GM12878 (cell line): Measurements from ENCODE around the gene LIMS1. TPM values are rescaled to one million over a fixed set of nuclear protein-coding genes. Genes with fewer than 3 reads are reported as not detected.

ENCODE experiments used
- ATAC-seq: fragments of 200-7000 bp; cut with Tn5 transposase; 3 replicates; pipeline ENCODE4 v1.9.1; 2020; ENCODE audit warnings: mild to moderate bottlenecking, moderate library complexity
- BruUV-seq: library from RNA; stranded (reverse); fragments of 400-500 nt; replicated peaks from 2 replicates; lab custom pipeline; 2021; lab: Mats Ljungman, UMichigan
- CTCF ChIA-PET: fragments of 300-600 bp; sonication (Branson Sonifier 250); formaldehyde crosslinking; extraction: SDS; loops from one replicate; lab custom pipeline; 2021; ENCODE audit warnings: inconsistent platforms; lab: Yijun Ruan, JAX
- POLR2A ChIA-PET: fragments of 350-600 bp; formaldehyde crosslinking; extraction: SDS; loops from one replicate; lab custom pipeline; 2021; ENCODE audit warnings: inconsistent platforms; lab: Charles Lee
- RAD21 ChIA-PET: fragments of 300-600 bp; sonication (Branson Sonifier 250); formaldehyde crosslinking; loops from one replicate; lab custom pipeline; 2023; ENCODE audit warnings: antibody characterized with exemption; ENCODE audit not compliant: unreplicated experiment; lab: Charles Lee
- SMC1A ChIA-PET: fragments of 300-600 bp; sonication (Branson Sonifier 250); formaldehyde crosslinking; loops from one replicate; lab custom pipeline; 2023; ENCODE audit not compliant: unreplicated experiment, uncharacterized antibody; lab: Charles Lee
- DNase-seq: peaks from one replicate; pipeline ENCODE4 v3.0.0-alpha.2; 2011; ENCODE audit warnings: low read depth, low spot score
- FAIRE-seq: peaks from 3 replicates; lab custom pipeline; 2011; peaks lifted over from hg19 to GRCh38; lab: Jason Lieb, UNC
- H2AFZ ChIP-seq: 2 replicates; pipeline ENCODE4 v1.6.0; 2011; ENCODE audit warnings: low read depth, low read length, control low read depth; ENCODE audit not compliant: control insufficient read depth
- H3K27ac ChIP-seq: 2 replicates; pipeline ENCODE4 v1.5.1; 2011; ENCODE audit warnings: control low read depth; ENCODE audit not compliant: control insufficient read depth, insufficient read depth
- H3K27me3 ChIP-seq, 2 experiments: replicated peaks in 1 of 2; 2 replicates each; pipeline versions ENCODE4 v1.6.0 to v1.6.1; 2011; ENCODE audit warnings: low read length in 1 of 2; ENCODE audit not compliant: control insufficient read depth in 2 of 2, insufficient read depth in 2 of 2
- H3K36me3 ChIP-seq, 2 experiments: 2 replicates each; pipeline ENCODE4 v1.5.1; 2011; ENCODE audit warnings: low read length in 1 of 2; ENCODE audit not compliant: control insufficient read depth in 2 of 2, insufficient read depth in 2 of 2
- H3K4me1 ChIP-seq: 2 replicates; pipeline ENCODE4 v1.6.1; 2011; ENCODE audit warnings: mild to moderate bottlenecking, low read length, moderate library complexity, mixed read lengths; ENCODE audit not compliant: control insufficient read depth, insufficient read depth
- H3K4me2 ChIP-seq: 2 replicates; pipeline ENCODE4 v1.6.0; 2011; ENCODE audit warnings: control low read depth; ENCODE audit not compliant: control insufficient read depth, insufficient read depth
- H3K4me3 ChIP-seq: fragments of 200-600 bp; sonication (generic); 2 replicates; pipeline ENCODE4 v1.5.1; 2016
- H3K79me2 ChIP-seq: 2 replicates; pipeline ENCODE4 v1.6.0; 2011; ENCODE audit warnings: low read length; ENCODE audit not compliant: control insufficient read depth, insufficient read depth
- H3K9ac ChIP-seq: 2 replicates; pipeline ENCODE4 v1.8.0; 2011; ENCODE audit warnings: low read length, control low read depth, mixed read lengths; ENCODE audit not compliant: control insufficient read depth, insufficient read depth
- H3K9me3 ChIP-seq: replicated peaks from 3 replicates; pipeline ENCODE4 v1.5.1; 2011; ENCODE audit warnings: mild to moderate bottlenecking, low read length; ENCODE audit not compliant: control insufficient read depth, insufficient read depth
- H4K20me1 ChIP-seq: 2 replicates; pipeline ENCODE4 v1.6.0; 2011; ENCODE audit not compliant: control insufficient read depth, insufficient read depth
- BACH1 ChIP-seq: fragments of 450-650 bp; IDR thresholded peaks from 2 replicates; pipeline ENCODE4 v1.6.1; 2017; ENCODE audit warnings: mild to moderate bottlenecking, borderline replicate concordance
- CBX5 ChIP-seq: sonication (generic); IDR thresholded peaks from 2 replicates; pipeline ENCODE4 v1.6.1; 2016; ENCODE audit warnings: low read depth, moderate library complexity, mild to moderate bottlenecking, inconsistent platforms
- ETV6 ChIP-seq, 2 experiments: fragments of 450-650 bp in 1 of 2; IDR thresholded peaks in 1 of 2; conservative IDR thresholded peaks in 1 of 2; 2 replicates each; pipeline ENCODE4 v1.6.1; 2014; ENCODE audit warnings: antibody characterized with exemption in 1 of 2, borderline replicate concordance in 1 of 2, low read depth in 1 of 2, mild to moderate bottlenecking in 1 of 2, moderate library complexity in 1 of 2
- NFXL1 ChIP-seq: fragments of 450-650 bp; IDR thresholded peaks from 2 replicates; pipeline ENCODE4 v1.6.1; 2017; ENCODE audit warnings: antibody characterized with exemption, mild to moderate bottlenecking, borderline replicate concordance
- POLR2A ChIP-seq: IDR thresholded peaks from 2 replicates; pipeline ENCODE4 v1.6.1; 2011; ENCODE audit warnings: low read depth, mild to moderate bottlenecking, low read length
- YBX1 ChIP-seq: fragments of 450-650 bp; IDR thresholded peaks from 2 replicates; pipeline ENCODE4 v1.6.1; 2016; ENCODE audit warnings: antibody characterized with exemption
- ZZZ3 ChIP-seq: IDR thresholded peaks from 2 replicates; pipeline ENCODE4 v1.6.1; 2011; ENCODE audit warnings: low read depth; ENCODE audit not compliant: control insufficient read depth, insufficient read length
- WGBS: methylation state at CpG from one replicate; pipeline ENCODE4 v1.1.6; 2016; ENCODE audit warnings: low lambda C conversion rate; ENCODE audit not compliant: insufficient replicate concordance, insufficient coverage; ENCODE audit errors: missing lambda C conversion rate; 5-methylcytosine and 5-hydroxymethylcytosine counted together
- in situ Hi-C: fragments of 300-500 bp; cut with MboI; formaldehyde crosslinking; loops from 9 replicates; pipeline ENCODE4 v1.14.3; 2018; ENCODE audit warnings: mixed read lengths
- intact Hi-C: fragments of 100-400 bp; cut with micrococcal nuclease; formaldehyde crosslinking; loops from one replicate; pipeline ENCODE4 v1.14.2; 2022; ENCODE audit not compliant: unreplicated experiment
- polyA plus RNA-seq, 11 experiments: library from polyadenylated mRNA; depleted of rRNA in 4 of 11; unstranded in 6 of 11; stranded (reverse) in 5 of 11; fragments of >200 nt; fragmentation: Nextera tagmentation in 4 of 11; fragmentation: Illumina TruSeq in 1 of 11; extraction: Ambion mirVana in 4 of 11; extraction: Trizol in 1 of 11; gene quantifications; 1 replicate in 1 of 11; 2 replicates in 10 of 11; pipeline versions ENCODE4 v1.2.1 to v1.2.3, GENCODE V29; 2011 to 2016; ENCODE audit warnings: inconsistent platforms in 2 of 11, missing spikeins in 2 of 11, low read depth in 1 of 11
- total RNA-seq, 4 experiments: library from RNA; depleted of rRNA in 3 of 4; stranded (reverse); fragments of >200 nt in 3 of 4; fragmentation: Illumina TruSeq in 1 of 4; extraction: Trizol in 1 of 4; gene quantifications; 2 replicates each; pipeline versions ENCODE4 v1.2.1 to v1.2.3, GENCODE V29; 2013 to 2021
- TF ChIP-seq, protein P1 (sequence below): fragments of 450-650 bp; IDR thresholded peaks from 2 replicates; pipeline ENCODE4 v1.6.1; 2017; ENCODE audit warnings: borderline replicate concordance

Gene LIMS1
- total and polyA plus RNA-seq, 10 of the 15 experiments (the other 5 are each of a cell fraction or from before 2014, with no cell fraction given) = 15.7 to 98.1 (median 43.9) TPM

DNA sequence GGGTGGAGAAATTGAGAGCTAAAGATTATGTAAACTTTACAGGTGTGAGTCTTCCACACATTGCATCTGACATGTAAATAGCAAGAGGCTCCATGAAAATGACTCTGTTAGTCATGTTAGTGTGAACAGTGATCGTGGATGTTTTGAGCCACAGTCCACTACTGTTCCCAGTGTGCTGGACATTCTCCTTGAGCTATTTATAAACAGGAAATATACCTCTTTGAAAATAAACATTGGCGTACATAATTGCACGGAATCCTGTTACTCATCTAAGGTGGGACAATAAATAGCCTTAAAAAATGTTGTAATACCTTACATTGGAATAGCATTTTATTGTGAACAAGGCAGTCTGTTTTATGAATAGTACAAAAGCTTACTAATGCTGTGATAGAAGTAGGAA is 37.0 kb downstream of the LIMS1 start:
- H3K27me3 ChIP-seq = no peaks in the 10 kb centered on the region
- ChIA-PET CTCF (interaction anchor here (1.0 to 1.9 kb wide), 7 partner anchors 9 to 65 kb away, joined by 3 to 6 read pairs (median 4); no protein-coding TSS in a partner anchor), RAD21 (interaction anchor here (0.5 to 9.0 kb wide), 6 partner anchors 9 to 182 kb away, joined by 3 to 129 read pairs (median 4); partner anchors contain the start of gene LIMS1), SMC1A (interaction anchor here (0.7 to 16.2 kb wide), 10 partner anchors 11 to 66 kb away, joined by 3 to 214 read pairs (median 4); partner anchors contain the start of gene LIMS1), POLR2A (interaction anchor here (1.2 to 1.9 kb wide), 4 partner anchors 10 to 36 kb away, joined by 4 to 8 read pairs (median 6); no protein-coding TSS in a partner anchor)
- no peak overlapping the region for H2AFZ ChIP-seq
- H3K36me3 ChIP-seq = no peaks in the 10 kb centered on the region
- BruUV-seq = no TSS peak
- peaks cover 12% of the 10 kb centered on the region for H3K79me2 ChIP-seq
- no peaks in the 10 kb centered on the region for H3K9me3 ChIP-seq
- DNase-seq (no peak), FAIRE-seq (no peak), ATAC-seq (no peak)
- in situ Hi-C loops (no loop called here), intact Hi-C loops (no loop called here)
- 94% methylated on average over 3 of the region's 3 CpGs for WGBS
- TF ChIP-seq YBX1 = no peak
- no peak for TF ChIP-seq CBX5
- TF ChIP-seq NFXL1 = no peak
- TF ChIP-seq, protein P1, sequence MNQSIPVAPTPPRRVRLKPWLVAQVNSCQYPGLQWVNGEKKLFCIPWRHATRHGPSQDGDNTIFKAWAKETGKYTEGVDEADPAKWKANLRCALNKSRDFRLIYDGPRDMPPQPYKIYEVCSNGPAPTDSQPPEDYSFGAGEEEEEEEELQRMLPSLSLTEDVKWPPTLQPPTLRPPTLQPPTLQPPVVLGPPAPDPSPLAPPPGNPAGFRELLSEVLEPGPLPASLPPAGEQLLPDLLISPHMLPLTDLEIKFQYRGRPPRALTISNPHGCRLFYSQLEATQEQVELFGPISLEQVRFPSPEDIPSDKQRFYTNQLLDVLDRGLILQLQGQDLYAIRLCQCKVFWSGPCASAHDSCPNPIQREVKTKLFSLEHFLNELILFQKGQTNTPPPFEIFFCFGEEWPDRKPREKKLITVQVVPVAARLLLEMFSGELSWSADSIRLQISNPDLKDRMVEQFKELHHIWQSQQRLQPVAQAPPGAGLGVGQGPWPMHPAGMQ = no peak
- TF ChIP-seq BACH1 = no peak
- no peak for TF ChIP-seq POLR2A
- no peak for TF ChIP-seq ETV6 (conservative IDR thresholded peaks at IDR 0.05 in 1 of 2, IDR thresholded peaks at IDR 0.05 in 1 of 2; ENCODE audit: borderline replicate concordance in 1 of 2, low read depth in 1 of 2)
- no peak for TF ChIP-seq ZZZ3
- TF ChIP-seq, all 136 proteins: peak for 0
- no peak overlapping the region for H3K4me2 ChIP-seq
- no peak overlapping the region for H3K9ac ChIP-seq
- no peak overlapping the region for H3K27ac ChIP-seq
- H4K20me1 ChIP-seq = no peaks in the 10 kb centered on the region
- peaks cover 5% of the 10 kb centered on the region; the same call in 1 of the 2 replicates for H3K4me1 ChIP-seq
- no peak overlapping the region for H3K4me3 ChIP-seq
